Mucosa of descending colon (tissue), 3 donors: ENCODE measurements around the gene PTPRN2. TPM values are rescaled to one million over a fixed set of nuclear protein-coding genes. Genes with fewer than 3 reads are reported as not detected.

Experiments
- ATAC-seq: fragments of 200-7000 bp; cut with Tn5 transposase; one replicate; pipeline ENCODE4 v1.9.1; 2020; ENCODE audit warnings: mild to moderate bottlenecking, moderate library complexity
- DNase-seq, 3 donors: peaks; one replicate each; pipeline ENCODE4 v3.0.0-alpha.2; 2020
- H3K36me3 ChIP-seq: fragments of 200-600 bp; one replicate; pipeline ENCODE4 v1.8.0; 2021; ENCODE audit warnings: low read depth, mild to moderate bottlenecking
- H3K4me1 ChIP-seq: fragments of 200-600 bp; one replicate; pipeline ENCODE4 v1.8.0; 2021; ENCODE audit warnings: low read depth, mild to moderate bottlenecking
- H3K4me3 ChIP-seq: fragments of 200-600 bp; one replicate; pipeline ENCODE4 v1.8.0; 2021; ENCODE audit warnings: mild to moderate bottlenecking
- H3K9me3 ChIP-seq: fragments of 200-600 bp; one replicate; pipeline ENCODE4 v1.8.0; 2021; ENCODE audit warnings: mild to moderate bottlenecking
- intact Hi-C, 2 donors: fragments of 100-400 bp; cut with DNase I in 1 of 2; cut with micrococcal nuclease in 1 of 2; formaldehyde crosslinking; loops; one replicate each; pipeline versions ENCODE4 v1.11.0 to v1.11.1; 2022; cut with DNase I, micrococcal nuclease
- total RNA-seq, 3 donors: library from RNA; stranded (reverse); fragmentation: NEBNext Ultra II Directional in 2 of 3; extraction: Animal tissue kit (Norgen Biotek cat#: 25700) in 2 of 3; gene quantifications; one replicate each; pipeline versions ENCODE4 v1.2.1 to v1.2.4, GENCODE V29; 2021 to 2023
- TF ChIP-seq, protein P1 (sequence below): fragments of 200-600 bp; IDR thresholded peaks from one replicate; pipeline ENCODE4 v1.8.0; 2022; ENCODE audit warnings: antibody characterized with exemption, mild to moderate bottlenecking
- donor health status: DM: no; HTN: no; CAD: no; lungs with moderate emphysema.
- donor health status: DM: no; HTN: no; CAD: no.
- donor health status: DM: no; HTN: yes; CAD: no.

The PTPRN2 gene
- total RNA-seq, 3 donors from 2014 or later = 12.5 to 28.0 (median 26.2) TPM

DNA sequence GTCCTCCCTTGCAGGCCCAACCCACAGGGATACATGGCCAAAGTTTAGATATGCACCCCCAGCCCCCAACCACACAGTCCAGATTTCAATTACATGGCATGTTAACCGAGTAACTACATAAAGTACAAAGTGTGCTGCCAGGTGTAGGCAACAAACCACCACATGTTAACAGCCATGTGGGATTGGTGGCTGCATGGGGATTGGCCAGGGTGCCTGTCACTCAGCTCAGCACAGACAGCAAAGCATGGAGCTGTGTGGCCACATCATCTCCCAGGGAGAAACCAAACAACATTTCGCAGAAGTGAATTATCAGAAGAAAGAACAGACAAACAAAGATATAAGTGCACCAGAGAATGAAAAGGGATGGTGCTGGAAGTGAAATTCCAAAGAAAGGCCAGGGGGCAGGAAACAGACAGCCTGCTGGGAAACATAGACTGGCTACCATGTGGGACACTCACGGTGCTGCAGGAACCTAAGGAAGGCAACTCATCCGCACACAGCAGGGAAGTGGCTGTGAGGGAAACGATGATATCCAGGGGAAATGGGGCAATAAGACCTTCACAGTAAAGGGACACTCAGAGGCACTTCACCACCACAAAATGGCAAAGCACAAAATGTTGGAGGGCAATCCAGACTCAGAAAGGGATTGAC lies 171.2 kb downstream of the PTPRN2 start:
- no peak for ATAC-seq
- Histone ChIP-seq H3K4me1 (no peaks in the 10 kb centered on the region), H3K9me3 (no peaks in the 10 kb centered on the region), H3K36me3 (no peaks in the 10 kb centered on the region), H3K4me3 (no peak overlapping the region)
- intact Hi-C loops = no loop called here
- no peak for DNase-seq
- TF ChIP-seq, protein P1, sequence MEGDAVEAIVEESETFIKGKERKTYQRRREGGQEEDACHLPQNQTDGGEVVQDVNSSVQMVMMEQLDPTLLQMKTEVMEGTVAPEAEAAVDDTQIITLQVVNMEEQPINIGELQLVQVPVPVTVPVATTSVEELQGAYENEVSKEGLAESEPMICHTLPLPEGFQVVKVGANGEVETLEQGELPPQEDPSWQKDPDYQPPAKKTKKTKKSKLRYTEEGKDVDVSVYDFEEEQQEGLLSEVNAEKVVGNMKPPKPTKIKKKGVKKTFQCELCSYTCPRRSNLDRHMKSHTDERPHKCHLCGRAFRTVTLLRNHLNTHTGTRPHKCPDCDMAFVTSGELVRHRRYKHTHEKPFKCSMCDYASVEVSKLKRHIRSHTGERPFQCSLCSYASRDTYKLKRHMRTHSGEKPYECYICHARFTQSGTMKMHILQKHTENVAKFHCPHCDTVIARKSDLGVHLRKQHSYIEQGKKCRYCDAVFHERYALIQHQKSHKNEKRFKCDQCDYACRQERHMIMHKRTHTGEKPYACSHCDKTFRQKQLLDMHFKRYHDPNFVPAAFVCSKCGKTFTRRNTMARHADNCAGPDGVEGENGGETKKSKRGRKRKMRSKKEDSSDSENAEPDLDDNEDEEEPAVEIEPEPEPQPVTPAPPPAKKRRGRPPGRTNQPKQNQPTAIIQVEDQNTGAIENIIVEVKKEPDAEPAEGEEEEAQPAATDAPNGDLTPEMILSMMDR = no peak

DNA sequence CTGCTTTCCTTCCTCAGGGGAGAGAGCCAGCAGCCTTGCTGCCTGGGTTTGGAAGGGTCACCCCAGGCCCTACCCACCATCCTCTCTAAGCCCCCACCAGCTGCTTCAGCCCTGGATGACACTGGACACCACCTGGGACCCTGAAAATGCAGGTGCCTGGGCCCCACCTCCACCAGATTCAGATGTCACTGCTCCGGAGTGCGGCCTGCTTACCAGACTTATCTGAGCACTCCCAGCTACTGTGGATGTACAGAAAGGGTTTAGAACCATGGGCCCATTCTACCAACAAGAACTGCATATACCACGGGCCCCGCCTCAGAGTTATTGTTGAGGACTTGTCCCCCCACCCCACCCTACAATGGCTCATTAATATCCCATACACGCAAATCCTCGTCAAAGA lies 172.3 kb downstream of the PTPRN2 start:
- Histone ChIP-seq H3K4me3 (no peak overlapping the region), H3K36me3 (no peaks in the 10 kb centered on the region), H3K9me3 (no peaks in the 10 kb centered on the region), H3K4me1 (no peaks in the 10 kb centered on the region)
- ATAC-seq = no peak
- TF ChIP-seq, protein P1 = no peak
- no peak for DNase-seq
- intact Hi-C loops = no loop called here

DNA sequence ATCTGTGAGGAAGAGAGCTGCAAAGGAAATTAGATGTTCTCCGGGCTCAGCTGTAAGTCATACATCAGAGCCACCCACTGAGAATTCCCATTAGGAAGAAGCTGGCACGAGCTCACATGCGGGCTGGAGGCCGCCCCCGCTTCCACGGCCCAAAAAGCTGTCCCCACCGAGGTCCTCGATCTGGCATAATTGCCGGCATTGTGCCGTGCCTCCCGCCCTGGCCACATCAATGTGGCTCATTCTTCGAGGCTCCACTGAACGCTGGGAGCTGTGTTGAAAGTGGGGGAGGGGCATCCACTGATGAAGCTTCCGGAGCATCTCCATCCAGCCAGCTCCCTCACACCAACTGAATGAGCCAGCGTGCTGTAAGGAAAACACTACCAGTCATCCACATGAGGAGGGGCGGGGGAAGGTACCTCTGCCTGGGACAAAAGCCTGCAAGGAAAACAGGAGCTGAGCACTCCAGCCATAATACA lies 173.1 kb downstream of the PTPRN2 start:
- Histone ChIP-seq H3K9me3 (no peaks in the 10 kb centered on the region), H3K4me3 (no peak overlapping the region), H3K4me1 (no peaks in the 10 kb centered on the region), H3K36me3 (no peaks in the 10 kb centered on the region)
- intact Hi-C loops = no loop called here
- no peak for DNase-seq
- ATAC-seq = no peak
- TF ChIP-seq, protein P1 = no peak

DNA sequence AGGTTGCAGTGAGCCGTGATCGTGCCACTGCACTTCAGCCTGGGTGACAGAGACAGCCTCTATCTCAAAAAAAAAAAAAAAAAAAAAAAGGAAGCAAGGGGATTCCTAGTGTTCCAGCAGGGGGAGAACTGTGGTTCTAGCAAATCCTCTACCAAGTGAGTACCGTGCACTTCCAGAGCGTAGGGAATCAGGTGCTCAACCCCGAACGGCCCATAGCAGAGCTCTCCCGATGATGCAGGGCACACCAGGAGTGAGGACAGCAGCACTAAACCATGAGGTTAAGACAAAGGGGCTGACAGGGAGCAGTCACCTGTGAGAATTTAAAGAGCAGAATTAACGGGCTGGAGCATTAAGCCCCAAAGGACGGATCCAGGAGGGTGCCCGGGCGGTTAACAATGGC lies 173.6 kb downstream of the PTPRN2 start:
- Histone ChIP-seq H3K4me1 (no peaks in the 10 kb centered on the region), H3K36me3 (no peaks in the 10 kb centered on the region), H3K4me3 (no peak overlapping the region), H3K9me3 (no peaks in the 10 kb centered on the region)
- TF ChIP-seq, protein P1 = no peak
- no peak for DNase-seq
- intact Hi-C loops = no loop called here
- ATAC-seq = no peak

DNA sequence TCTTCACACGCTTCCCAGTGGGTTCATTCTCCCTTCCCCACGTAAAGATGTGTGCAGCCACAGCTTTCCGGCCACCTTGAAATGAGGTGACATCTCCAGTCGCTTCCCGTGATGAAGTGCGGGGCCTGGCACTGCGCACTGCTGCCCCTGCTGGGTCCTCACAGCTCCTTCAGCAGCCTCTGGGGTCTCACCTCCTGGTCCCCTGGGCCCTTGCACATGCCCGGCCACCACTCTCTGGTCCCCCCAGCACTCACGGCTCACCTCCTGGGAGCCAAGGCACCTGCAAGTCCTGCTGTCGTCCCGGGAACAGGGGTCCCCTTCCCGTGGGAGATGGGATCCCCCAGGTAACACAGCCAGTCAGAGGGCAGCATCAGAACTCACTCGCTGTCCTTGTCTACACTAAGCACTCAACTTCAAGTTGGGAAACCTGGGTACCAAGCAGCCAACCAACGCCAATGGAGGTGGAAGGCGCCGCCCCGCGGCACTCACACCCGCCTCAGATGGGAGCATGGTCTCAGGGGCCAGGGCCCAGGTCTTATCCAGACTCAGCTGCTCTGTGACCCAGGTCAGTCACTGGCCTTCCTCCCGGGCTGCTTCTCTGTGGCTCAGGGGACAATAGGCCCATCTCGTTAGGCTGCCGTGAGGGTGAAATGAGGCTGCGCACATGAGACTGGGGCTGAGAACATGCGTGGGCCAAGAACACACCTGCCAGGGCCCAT lies 176.2 kb downstream of the PTPRN2 start:
- ATAC-seq (no peak), DNase-seq (no peak)
- TF ChIP-seq, protein P1 = no peak
- intact Hi-C loops = no loop called here
- H3K36me3 ChIP-seq = no peaks in the 10 kb centered on the region
- H3K9me3 ChIP-seq = no peaks in the 10 kb centered on the region
- peaks cover 3% of the 10 kb centered on the region for H3K4me1 ChIP-seq
- no peak overlapping the region for H3K4me3 ChIP-seq
